GM12878 (cell line): ENCODE results near the gene VBP1. TPM values are rescaled to one million over a fixed set of nuclear protein-coding genes. Genes with fewer than 3 reads are reported as not detected.
A peak's percentile ranks its signal among the peaks of the same experiment; 100 is the strongest.

Experiments
- ATAC-seq: fragments of 200-7000 bp; cut with Tn5 transposase; 3 replicates; pipeline ENCODE4 v1.9.1; 2020; ENCODE audit warnings: mild to moderate bottlenecking, moderate library complexity
- Bru-seq: library from RNA; stranded (reverse); fragments of 400-500 nt; gene quantifications from one replicate; lab custom pipeline; 2021; lab: Mats Ljungman, UMichigan
- BruChase-seq, 2 experiments: library from RNA; stranded (reverse); fragments of 400-500 nt; gene quantifications; one replicate each; lab custom pipeline; 2021; lab: Mats Ljungman, UMichigan
- BruUV-seq: library from RNA; stranded (reverse); fragments of 400-500 nt; replicated peaks from 2 replicates; lab custom pipeline; 2021; lab: Mats Ljungman, UMichigan
- CTCF ChIA-PET: fragments of 300-600 bp; sonication (Branson Sonifier 250); formaldehyde crosslinking; extraction: SDS; loops from one replicate; lab custom pipeline; 2021; ENCODE audit warnings: inconsistent platforms; lab: Yijun Ruan, JAX
- POLR2A ChIA-PET: fragments of 350-600 bp; formaldehyde crosslinking; extraction: SDS; loops from one replicate; lab custom pipeline; 2021; ENCODE audit warnings: inconsistent platforms; lab: Charles Lee
- RAD21 ChIA-PET: fragments of 300-600 bp; sonication (Branson Sonifier 250); formaldehyde crosslinking; loops from one replicate; lab custom pipeline; 2023; ENCODE audit warnings: antibody characterized with exemption; ENCODE audit not compliant: unreplicated experiment; lab: Charles Lee
- SMC1A ChIA-PET: fragments of 300-600 bp; sonication (Branson Sonifier 250); formaldehyde crosslinking; loops from one replicate; lab custom pipeline; 2023; ENCODE audit not compliant: unreplicated experiment, uncharacterized antibody; lab: Charles Lee
- DNase-seq: peaks from one replicate; pipeline ENCODE4 v3.0.0-alpha.2; 2011; ENCODE audit warnings: low read depth, low spot score
- FAIRE-seq: peaks from 3 replicates; lab custom pipeline; 2011; peaks lifted over from hg19 to GRCh38; lab: Jason Lieb, UNC
- H2AFZ ChIP-seq: 2 replicates; pipeline ENCODE4 v1.6.0; 2011; ENCODE audit warnings: low read depth, low read length, control low read depth; ENCODE audit not compliant: control insufficient read depth
- H3K27ac ChIP-seq: 2 replicates; pipeline ENCODE4 v1.5.1; 2011; ENCODE audit warnings: control low read depth; ENCODE audit not compliant: control insufficient read depth, insufficient read depth
- H3K27me3 ChIP-seq, 2 experiments: replicated peaks in 1 of 2; 2 replicates each; pipeline versions ENCODE4 v1.6.0 to v1.6.1; 2011; ENCODE audit warnings: low read length in 1 of 2; ENCODE audit not compliant: control insufficient read depth in 2 of 2, insufficient read depth in 2 of 2
- H3K36me3 ChIP-seq, 2 experiments: 2 replicates each; pipeline ENCODE4 v1.5.1; 2011; ENCODE audit warnings: low read length in 1 of 2; ENCODE audit not compliant: control insufficient read depth in 2 of 2, insufficient read depth in 2 of 2
- H3K4me1 ChIP-seq: 2 replicates; pipeline ENCODE4 v1.6.1; 2011; ENCODE audit warnings: mild to moderate bottlenecking, low read length, moderate library complexity, mixed read lengths; ENCODE audit not compliant: control insufficient read depth, insufficient read depth
- H3K4me2 ChIP-seq: 2 replicates; pipeline ENCODE4 v1.6.0; 2011; ENCODE audit warnings: control low read depth; ENCODE audit not compliant: control insufficient read depth, insufficient read depth
- H3K4me3 ChIP-seq: fragments of 200-600 bp; sonication (generic); 2 replicates; pipeline ENCODE4 v1.5.1; 2016
- H3K79me2 ChIP-seq: 2 replicates; pipeline ENCODE4 v1.6.0; 2011; ENCODE audit warnings: low read length; ENCODE audit not compliant: control insufficient read depth, insufficient read depth
- H3K9ac ChIP-seq: 2 replicates; pipeline ENCODE4 v1.8.0; 2011; ENCODE audit warnings: low read length, control low read depth, mixed read lengths; ENCODE audit not compliant: control insufficient read depth, insufficient read depth
- H3K9me3 ChIP-seq: replicated peaks from 3 replicates; pipeline ENCODE4 v1.5.1; 2011; ENCODE audit warnings: mild to moderate bottlenecking, low read length; ENCODE audit not compliant: control insufficient read depth, insufficient read depth
- H4K20me1 ChIP-seq: 2 replicates; pipeline ENCODE4 v1.6.0; 2011; ENCODE audit not compliant: control insufficient read depth, insufficient read depth
- CEBPZ ChIP-seq: fragments of 150-350 bp; IDR thresholded peaks from 2 replicates; pipeline ENCODE4 v1.6.1; 2016; ENCODE audit warnings: low read depth, low read length
- CHD2 ChIP-seq: IDR thresholded peaks from 2 replicates; pipeline ENCODE4 v1.6.1; 2011; ENCODE audit warnings: low read depth, low read length, improper control_type of control experiment, borderline replicate concordance
- CREB1 ChIP-seq: IDR thresholded peaks from 2 replicates; pipeline ENCODE4 v1.6.1; 2012; ENCODE audit warnings: low read depth, mild to moderate bottlenecking, inconsistent platforms
- DPF2 ChIP-seq: fragments of 450-650 bp; IDR thresholded peaks from 2 replicates; pipeline ENCODE4 v1.6.1; 2017; ENCODE audit warnings: mild to moderate bottlenecking
- EED ChIP-seq: sonication (generic); IDR thresholded peaks from 2 replicates; pipeline ENCODE4 v1.6.1; 2016; ENCODE audit warnings: antibody characterized with exemption, low read depth
- IRF3 ChIP-seq: fragments of 450-650 bp; IDR thresholded peaks from 2 replicates; pipeline ENCODE4 v1.6.1; 2014; ENCODE audit warnings: mild to moderate bottlenecking
- MEF2B ChIP-seq: fragments of 450-650 bp; IDR thresholded peaks from 2 replicates; pipeline ENCODE4 v1.6.1; 2018; ENCODE audit warnings: mild to moderate bottlenecking, moderate library complexity; ENCODE audit not compliant: partially characterized antibody, poor library complexity, severe bottlenecking
- NFYB ChIP-seq: IDR thresholded peaks from 2 replicates; pipeline ENCODE4 v1.6.1; 2011; ENCODE audit warnings: low read depth, mild to moderate bottlenecking, low read length, improper control_type of control experiment, moderate library complexity; ENCODE audit not compliant: insufficient read depth
- NRF1 ChIP-seq: conservative IDR thresholded peaks from 2 replicates; pipeline ENCODE4 v1.6.1; 2011; ENCODE audit warnings: mild to moderate bottlenecking, low read depth, low read length, improper control_type of control experiment
- POLR2A ChIP-seq: IDR thresholded peaks from 2 replicates; pipeline ENCODE4 v1.6.1; 2011; ENCODE audit warnings: low read depth, mild to moderate bottlenecking, low read length
- RCOR1 ChIP-seq: conservative IDR thresholded peaks from 2 replicates; pipeline ENCODE4 v1.6.1; 2012; ENCODE audit warnings: low read depth, low read length, improper control_type of control experiment
- SUZ12 ChIP-seq: fragments of 200-600 bp; sonication (generic); IDR thresholded peaks from one replicate; pipeline ENCODE4 v1.6.1; 2018; ENCODE audit warnings: antibody characterized with exemption, mild to moderate bottlenecking; ENCODE audit not compliant: unreplicated experiment
- TAF1 ChIP-seq: IDR thresholded peaks from 2 replicates; pipeline ENCODE4 v1.6.1; 2011; ENCODE audit warnings: mild to moderate bottlenecking, low read depth, low read length, borderline replicate concordance
- ZBED1 ChIP-seq: IDR thresholded peaks from 2 replicates; pipeline ENCODE4 v1.6.1; 2016; ENCODE audit warnings: borderline replicate concordance
- WGBS: methylation state at CpG from one replicate; pipeline ENCODE4 v1.1.6; 2016; ENCODE audit warnings: low lambda C conversion rate; ENCODE audit not compliant: insufficient replicate concordance, insufficient coverage; ENCODE audit errors: missing lambda C conversion rate; 5-methylcytosine and 5-hydroxymethylcytosine counted together
- in situ Hi-C: fragments of 300-500 bp; cut with MboI; formaldehyde crosslinking; loops from 9 replicates; pipeline ENCODE4 v1.14.3; 2018; ENCODE audit warnings: mixed read lengths
- intact Hi-C: fragments of 100-400 bp; cut with micrococcal nuclease; formaldehyde crosslinking; loops from one replicate; pipeline ENCODE4 v1.14.2; 2022; ENCODE audit not compliant: unreplicated experiment
- long read RNA-seq, 2 experiments: library from polyadenylated mRNA; unstranded; transcript quantifications; one replicate each; pipeline ENCODE4 v2.0.0, GENCODE V29; 2019 to 2020
- polyA minus RNA-seq, 3 experiments: library from RNA; depleted of rRNA, polyadenylated mRNA; stranded (reverse); fragments of >200 nt; gene quantifications; 2 replicates each; pipeline ENCODE4 v1.2.3, GENCODE V29; 2011
- polyA plus RNA-seq, 11 experiments: library from polyadenylated mRNA; depleted of rRNA in 4 of 11; unstranded in 6 of 11; stranded (reverse) in 5 of 11; fragments of >200 nt; fragmentation: Nextera tagmentation in 4 of 11; fragmentation: Illumina TruSeq in 1 of 11; extraction: Ambion mirVana in 4 of 11; extraction: Trizol in 1 of 11; gene quantifications; 1 replicate in 1 of 11; 2 replicates in 10 of 11; pipeline versions ENCODE4 v1.2.1 to v1.2.3, GENCODE V29; 2011 to 2016; ENCODE audit warnings: inconsistent platforms in 2 of 11, missing spikeins in 2 of 11, low read depth in 1 of 11
- total RNA-seq, 4 experiments: library from RNA; depleted of rRNA in 3 of 4; stranded (reverse); fragments of >200 nt in 3 of 4; fragmentation: Illumina TruSeq in 1 of 4; extraction: Trizol in 1 of 4; gene quantifications; 2 replicates each; pipeline versions ENCODE4 v1.2.1 to v1.2.3, GENCODE V29; 2013 to 2021

The VBP1 gene
- total RNA-seq (2013; cell fraction: nucleolus; rRNA removed) = 13.2 and 14.3 TPM in 2 replicates
- 60.9 and 87.6 TPM in 2 replicates for total RNA-seq (2014; rRNA removed)
- total RNA-seq (2014; rRNA removed; fragmentation: Illumina TruSeq; extraction: Trizol) = 93.2 and 97.0 TPM in 2 replicates
- total RNA-seq (2021) = 67.9 and 71.0 TPM in 2 replicates
- polyA plus RNA-seq (2011; ENCODE audit: low read depth) = 27.7 TPM
- polyA plus RNA-seq (2011; rRNA removed) = 81.9 and 155 TPM in 2 replicates
- polyA plus RNA-seq (2011; cell fraction: cytosol; rRNA removed) = 26.2 and 29.4 TPM in 2 replicates
- polyA plus RNA-seq (2011; cell fraction: nucleus; rRNA removed) = 25.6 and 28.1 TPM in 2 replicates
- 37.5 and 51.6 TPM in 2 replicates for polyA plus RNA-seq (2012)
- polyA plus RNA-seq (2014; fragmentation: Illumina TruSeq; extraction: Trizol) = 107 and 161 TPM in 2 replicates
- 100 to 1,000 TPM; 140 to 182 TPM for polyA plus RNA-seq (2014; fragmentation: Nextera tagmentation; extraction: Ambion mirVana)
- 40.9 and 56.4 TPM in 2 replicates for polyA plus RNA-seq (2014; rRNA removed)
- polyA plus RNA-seq (2016; fragmentation: Nextera tagmentation; extraction: Ambion mirVana) = 100 to 1,000 TPM; 141 to 161 TPM
- 32.2 and 36.9 TPM in 2 replicates for polyA minus RNA-seq (2011; rRNA and poly(A)+ RNA removed)
- 9.7 and 16.6 TPM in 2 replicates for polyA minus RNA-seq (2011; cell fraction: cytosol; rRNA and poly(A)+ RNA removed)
- polyA minus RNA-seq (2011; cell fraction: nucleus; rRNA and poly(A)+ RNA removed) = 3.5 and 5.0 TPM in 2 replicates
- Bru-seq, nascent RNA = percentile 71 among the genes with signal in this experiment
- percentile 79 among the genes with signal in this experiment for BruChase-seq, experiment 1, labeled RNA remaining after a 6-hour chase
- BruChase-seq, experiment 2, labeled RNA remaining after a 2-hour chase = percentile 72 among the genes with signal in this experiment
- long read RNA-seq, experiment 1, transcript VBP1-201 (6 exons, 1,686 nt) = major isoform, 174 of 191 reads
- long read RNA-seq, experiment 1, partial matches to known transcripts = 4 of 191 reads
- long read RNA-seq, experiment 1, other reads (novel, unspliced or antisense) = 13 of 191 reads
- long read RNA-seq, experiment 2, transcript VBP1-201 (6 exons, 1,686 nt) = major isoform, 1,395 of 1,463 reads
- long read RNA-seq, experiment 2, partial matches to known transcripts = 9 of 1,463 reads
- long read RNA-seq, experiment 2, other reads (novel, unspliced or antisense) = 58 of 1,463 reads

DNA sequence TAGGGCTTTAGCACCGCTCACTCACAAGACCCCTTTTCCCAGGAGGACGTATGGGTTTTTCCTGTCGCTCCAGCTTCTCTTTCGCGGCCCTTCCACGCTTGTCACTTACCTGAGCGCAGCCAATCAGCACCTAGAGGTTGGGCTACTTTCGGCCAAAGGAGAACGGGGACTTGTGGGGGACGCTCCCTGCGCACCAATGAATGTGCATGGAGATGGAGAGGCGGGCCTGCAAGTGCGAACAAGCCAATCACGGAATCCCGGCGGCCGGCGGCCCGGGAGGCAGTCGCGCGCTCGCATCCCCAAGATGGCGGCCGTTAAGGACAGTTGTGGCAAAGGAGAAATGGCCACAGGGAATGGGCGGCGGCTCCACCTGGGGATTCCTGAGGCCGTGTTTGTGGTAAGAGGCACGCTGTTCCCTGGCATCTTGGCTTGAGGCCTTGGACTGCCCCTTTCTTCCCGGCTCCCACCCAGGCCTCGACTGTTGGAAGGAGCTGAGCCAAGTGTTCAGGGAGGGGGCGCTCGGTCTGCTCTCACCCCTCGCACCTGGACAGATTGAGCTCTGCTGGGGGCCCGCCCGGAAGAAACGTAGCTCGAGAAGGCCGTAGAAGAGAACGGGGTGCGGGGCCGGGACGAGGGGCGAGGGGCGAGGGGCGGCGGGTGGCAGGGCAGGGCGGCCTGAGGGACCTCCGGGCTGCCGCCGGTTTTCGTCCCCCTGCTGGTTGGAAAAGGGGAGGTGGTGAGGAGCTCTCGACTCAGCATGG is at the start of gene VBP1:
Gene VBP1, plus strand, starts transcription at position 282 of the 761 bp plus-strand sequence. Its CDS starts 23 bp downstream, at position 305.
- CTCF ChIA-PET = interaction anchor here (0.7 to 1.7 kb wide), 8 partner anchors 10 to 425 kb away, joined by 3 to 6 read pairs (median 3); no protein-coding TSS in a partner anchor
- DNase-seq (peak; percentile 84), FAIRE-seq (peak; percentile 41), ATAC-seq (peak; percentile 97)
- Histone ChIP-seq H3K27ac (peak within 1 kb of the TSS; percentile 82), H3K79me2 (peaks cover 28% of the 10 kb centered on the region), H3K9ac (peak within 1 kb of the TSS; percentile 86), H3K27me3 (no peaks in the 10 kb centered on the region), H3K4me1 (no peaks in the 10 kb centered on the region), H4K20me1 (no peaks in the 10 kb centered on the region), H2AFZ (peak within 1 kb of the TSS; percentile 90), H3K36me3 (no peaks in the 10 kb centered on the region), H3K4me3 (peak within 1 kb of the TSS; percentile 67), H3K9me3 (no peaks in the 10 kb centered on the region; the same call in 1 of the 3 replicates), H3K4me2 (peak within 1 kb of the TSS; percentile 84)
- 41% methylated on average over 50 of the region's 53 CpGs for WGBS
- POLR2A ChIA-PET = interaction anchor here (0.7 to 2.1 kb wide), 4 partner anchors 8 to 395 kb away, joined by 3 to 11 read pairs (median 3); no protein-coding TSS in a partner anchor
- in situ Hi-C loops = loop anchor here (5.0 kb wide), 1 partner anchor 51 kb away; no protein-coding TSS in a partner anchor
- intact Hi-C loops = loop anchor here (1.0 to 10.0 kb wide), 3 partner anchors 48 to 232 kb away; partner anchors contain the start of genes BRCC3, CMC4, MTCP1 and RAB39B
- RAD21 ChIA-PET = interaction anchor here (1.0 to 2.8 kb wide), 7 partner anchors 13 to 117 kb away, joined by 3 to 16 read pairs (median 4); partner anchors contain the start of gene RAB39B
- SMC1A ChIA-PET = interaction anchor here (0.6 to 2.0 kb wide), 4 partner anchors 11 to 77 kb away, joined by 3 to 10 read pairs (median 4); no protein-coding TSS in a partner anchor
- no TSS peak for BruUV-seq
- TF ChIP-seq DPF2 (0 out of 2 replicates have a peak, but pooled peaks have one; percentile 35), CEBPZ (peak; percentile 62), CHD2 (peak; percentile 92), MEF2B (peak; percentile 12), SUZ12 (no peak), TAF1 (peak; percentile 75), NFYB (peak; percentile 99), NRF1 (peak; percentile 51), RCOR1 (no peak), EED (peak; percentile 42; the same call in 1 of the 2 replicates), IRF3 (peak; percentile 86), ZBED1 (no peak), CREB1 (0 out of 2 replicates have a peak, but pooled peaks have one; percentile 15), POLR2A (peak; percentile 88)
